IMR-90 (cell line): Measurements from ENCODE around the gene ECM2.

Experiments used
- CEBPB ChIP-seq: IDR thresholded peaks from 2 replicates; pipeline ENCODE4 v1.6.1; 2012; ENCODE audit warnings: low read depth, low read length, improper control_type of control experiment
- TF ChIP-seq, protein P1 (sequence below): conservative IDR thresholded peaks from 2 replicates; pipeline ENCODE4 v1.5.1; 2012; ENCODE audit warnings: mild to moderate bottlenecking, low read depth, low read length, improper control_type of control experiment

DNA sequence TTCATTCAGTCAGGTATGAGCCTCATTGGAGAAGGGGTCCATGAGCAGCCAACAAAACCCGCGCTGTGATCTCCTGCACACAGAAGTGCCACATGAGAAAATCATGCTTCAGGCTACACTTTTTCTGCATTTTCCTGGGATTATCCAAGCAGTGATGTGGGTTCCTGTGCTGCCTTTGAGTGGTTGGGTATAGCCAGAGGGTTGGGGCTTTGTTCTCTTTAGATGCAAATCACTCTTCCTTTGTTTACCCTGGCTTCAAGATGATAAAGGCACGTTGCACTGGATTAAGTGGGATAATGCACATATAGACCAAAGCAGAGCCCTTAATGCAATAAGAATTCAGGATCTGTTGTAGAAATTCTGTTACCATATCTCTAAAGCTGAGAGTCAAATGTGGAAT, 18.7 kb downstream of the ECM2 start:
- TF ChIP-seq, protein P1, sequence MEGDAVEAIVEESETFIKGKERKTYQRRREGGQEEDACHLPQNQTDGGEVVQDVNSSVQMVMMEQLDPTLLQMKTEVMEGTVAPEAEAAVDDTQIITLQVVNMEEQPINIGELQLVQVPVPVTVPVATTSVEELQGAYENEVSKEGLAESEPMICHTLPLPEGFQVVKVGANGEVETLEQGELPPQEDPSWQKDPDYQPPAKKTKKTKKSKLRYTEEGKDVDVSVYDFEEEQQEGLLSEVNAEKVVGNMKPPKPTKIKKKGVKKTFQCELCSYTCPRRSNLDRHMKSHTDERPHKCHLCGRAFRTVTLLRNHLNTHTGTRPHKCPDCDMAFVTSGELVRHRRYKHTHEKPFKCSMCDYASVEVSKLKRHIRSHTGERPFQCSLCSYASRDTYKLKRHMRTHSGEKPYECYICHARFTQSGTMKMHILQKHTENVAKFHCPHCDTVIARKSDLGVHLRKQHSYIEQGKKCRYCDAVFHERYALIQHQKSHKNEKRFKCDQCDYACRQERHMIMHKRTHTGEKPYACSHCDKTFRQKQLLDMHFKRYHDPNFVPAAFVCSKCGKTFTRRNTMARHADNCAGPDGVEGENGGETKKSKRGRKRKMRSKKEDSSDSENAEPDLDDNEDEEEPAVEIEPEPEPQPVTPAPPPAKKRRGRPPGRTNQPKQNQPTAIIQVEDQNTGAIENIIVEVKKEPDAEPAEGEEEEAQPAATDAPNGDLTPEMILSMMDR = no peak
- no peak for TF ChIP-seq CEBPB
